Fibroblast of mammary gland (primary cell): ENCODE data around the gene TSPO2.

Experiments used
- DNase-seq: peaks from one replicate; pipeline ENCODE4 v3.0.0-alpha.2; 2010; ENCODE audit warnings: low read depth
- H3K4me3 ChIP-seq: 2 replicates; pipeline ENCODE4 v1.5.1; 2011; ENCODE audit warnings: low read depth, mild to moderate bottlenecking, low read length, moderate library complexity; ENCODE audit not compliant: control insufficient read depth
- CTCF ChIP-seq: conservative IDR thresholded peaks from 2 replicates; pipeline ENCODE4 v1.5.1; 2011; ENCODE audit warnings: low read depth, low read length, inconsistent platforms; ENCODE audit not compliant: control insufficient read depth, insufficient read depth

The TSPO2 gene

GRCh38 chr6:41073203-41073967, 31.1 kb downstream of the TSPO2 start:
- peak overlapping the region; percentile 87 for H3K4me3 ChIP-seq
- DNase-seq: no peak
- no peak for TF ChIP-seq CTCF

GRCh38 chr6:41073968-41074691, 31.9 kb downstream of the TSPO2 start:
- DNase-seq: peak; percentile 76
- H3K4me3 ChIP-seq: peak overlapping the region; percentile 87
- TF ChIP-seq CTCF: no peak

- peak overlapping the region; percentile 87 for H3K4me3 ChIP-seq
- no peak for TF ChIP-seq CTCF
- peak; percentile 38 for DNase-seq
Observed at GRCh38 chr6:41074692-41075436, 32.6 kb downstream of the TSPO2 start.

- no peak for DNase-seq
- no peak for TF ChIP-seq CTCF
- H3K4me3 ChIP-seq: no peak overlapping the region
Observed at GRCh38 chr6:41075651-41076626, 33.7 kb downstream of the TSPO2 start.

GRCh38 chr6:41077536-41077935, 35.3 kb downstream of the TSPO2 start:
- H3K4me3 ChIP-seq: no peak overlapping the region
- TF ChIP-seq CTCF: no peak
- DNase-seq: no peak

GRCh38 chr6:41078101-41078500, 35.8 kb downstream of the TSPO2 start:
- TF ChIP-seq CTCF: no peak
- no peak overlapping the region for H3K4me3 ChIP-seq

More at GRCh38 chr6:41078101-41078500, 35.8 kb downstream of the TSPO2 start:
- no peak for DNase-seq
